B cell (primary cell): Measurements from ENCODE around the gene ZFP69.

Experiments
- CTCF ChIP-seq: fragments of 200-600 bp; IDR thresholded peaks from one replicate; pipeline ENCODE4 v1.8.0; 2022; ENCODE audit warnings: antibody characterized with exemption, mild to moderate bottlenecking
- EZH2 ChIP-seq: IDR thresholded peaks from 2 replicates; pipeline ENCODE4 v1.6.1; 2012; ENCODE audit warnings: borderline replicate concordance, low read depth, mild to moderate bottlenecking, moderate library complexity, low read length; ENCODE audit not compliant: insufficient read depth, poor library complexity, severe bottlenecking

DNA sequence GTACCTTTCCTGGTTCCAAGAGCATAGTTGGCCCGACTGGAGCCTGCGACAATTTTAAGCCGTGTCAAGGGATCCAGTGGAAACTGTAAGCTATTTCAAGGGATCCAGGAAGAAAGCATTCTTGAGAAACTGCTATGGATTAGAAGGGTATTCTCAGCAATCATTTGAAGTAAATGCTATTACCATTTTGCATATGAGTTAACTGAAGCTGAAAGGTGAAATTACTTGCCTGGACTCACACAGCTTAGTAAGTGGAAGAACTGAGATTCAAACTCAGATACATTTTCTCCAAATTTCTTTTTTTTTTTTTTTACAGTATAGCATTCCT lies 54.9 kb downstream of the ZFP69 start:
- no peak for TF ChIP-seq CTCF
- no peak for TF ChIP-seq EZH2
